GM18499 (cell line): Measurements from ENCODE around the gene IRX4.

Experiments used
- ATAC-seq: cut with Tn5 transposase; IDR thresholded peaks from one replicate; pipeline ENCODE4 v1.9.1; 2021; ENCODE audit warnings: moderate number of reproducible peaks; ENCODE audit not compliant: insufficient read depth, unreplicated experiment

Gene IRX4

DNA sequence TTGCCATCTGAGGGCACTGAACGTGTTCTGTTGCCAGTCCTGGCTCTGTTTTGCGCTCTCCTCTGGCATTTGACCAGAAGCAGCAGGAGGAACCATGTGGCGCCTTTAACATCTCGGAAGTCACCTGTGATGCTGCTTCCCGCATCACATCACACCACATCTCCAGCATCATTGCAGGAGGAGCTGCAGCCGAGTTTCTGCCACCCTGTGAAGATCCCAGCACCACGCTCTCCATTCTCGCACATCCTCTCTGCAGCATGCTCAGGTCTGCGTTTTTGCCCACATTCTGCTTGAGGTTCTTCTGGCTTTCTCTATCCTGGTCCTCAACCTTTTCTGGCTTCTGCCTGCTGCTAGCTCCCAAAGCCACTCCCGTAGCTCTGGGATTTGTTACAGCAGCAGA lies 11.0 kb upstream of the IRX4 start:
- ATAC-seq: no peak

DNA sequence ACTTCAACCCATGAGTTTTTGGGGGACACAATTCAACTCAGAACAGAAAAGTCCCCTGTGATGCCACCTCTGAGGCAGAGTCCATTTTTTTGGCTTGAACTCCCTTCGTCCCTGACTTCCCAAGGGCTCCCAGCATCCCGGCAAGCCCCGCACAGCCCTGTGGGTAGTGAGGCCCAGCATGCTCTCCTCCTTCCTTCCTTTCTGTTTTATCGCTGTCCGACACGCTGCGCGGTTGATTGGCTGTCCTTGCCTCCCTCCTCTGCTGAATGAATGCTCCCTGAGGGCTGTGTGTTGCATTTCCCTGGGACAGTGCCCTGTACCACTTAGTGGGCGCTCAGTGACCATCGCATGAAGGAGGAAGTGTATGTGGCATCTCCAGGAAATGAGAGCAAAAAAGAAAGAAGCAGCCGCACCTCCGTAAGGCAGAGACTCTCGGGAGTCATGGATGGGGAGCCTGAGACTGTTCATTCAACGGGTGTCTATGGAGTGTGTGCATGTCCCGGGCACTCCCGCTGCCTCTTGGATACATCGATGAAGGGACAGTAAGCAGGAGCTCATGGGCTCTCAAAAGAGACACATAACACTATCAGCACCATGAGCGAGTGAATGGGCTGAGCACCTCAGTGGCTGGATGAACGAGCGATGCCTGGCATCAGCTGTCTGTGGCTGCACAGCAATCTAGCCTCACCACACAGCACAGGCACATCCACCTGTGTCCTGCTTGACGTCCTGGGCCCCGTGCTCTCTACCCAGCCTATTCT lies 10.1 kb upstream of the IRX4 start:
- no peak for ATAC-seq

GRCh38 chr5:1892211-1892610 lies 9.5 kb upstream of the IRX4 start:
- no peak for ATAC-seq

GRCh38 chr5:1891391-1891790 lies 8.7 kb upstream of the IRX4 start:
- ATAC-seq: no peak

GRCh38 chr5:1890296-1890695 lies 7.6 kb upstream of the IRX4 start:
- ATAC-seq: no peak

DNA sequence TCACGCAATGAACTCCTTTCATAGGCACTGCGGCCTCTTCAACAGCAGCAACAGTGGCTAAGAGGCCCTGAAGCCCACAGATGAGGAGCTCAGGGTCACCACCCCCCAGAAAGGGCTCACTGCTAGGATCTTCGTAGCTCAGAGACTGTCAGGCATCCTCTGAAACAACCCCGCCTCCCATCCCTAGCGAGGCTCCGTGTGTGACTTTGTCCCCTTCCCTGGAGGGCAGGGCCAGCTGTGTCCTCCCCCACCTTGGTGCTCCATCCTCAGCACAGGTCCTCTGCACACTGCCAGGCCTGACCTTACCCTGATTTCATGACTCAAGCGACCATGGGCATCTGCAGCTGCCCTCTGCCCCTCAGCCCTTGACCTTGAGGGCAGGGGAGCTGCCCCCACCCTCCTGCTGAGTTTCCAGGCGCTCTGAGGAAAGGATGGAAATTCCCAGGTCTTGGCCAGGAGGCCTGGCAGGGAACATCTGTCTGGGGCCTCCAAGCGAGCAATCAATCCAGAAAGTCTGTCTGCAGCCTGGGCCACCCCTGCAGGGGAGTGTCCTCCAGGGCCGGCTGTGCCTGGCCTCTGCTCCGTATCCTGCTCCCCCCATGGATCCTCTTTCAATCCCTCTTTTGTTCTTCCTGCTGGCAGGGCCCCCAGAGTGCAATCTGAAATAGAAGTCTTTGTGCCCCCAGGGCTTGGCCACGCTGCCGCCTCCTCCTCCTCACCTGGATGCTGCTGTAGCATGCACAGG lies 6.8 kb upstream of the IRX4 start:
- ATAC-seq: no peak

- ATAC-seq: no peak
These were observed 6.0 kb upstream of the IRX4 start for GRCh38 chr5:1888541-1889251.

GRCh38 chr5:1887588-1888360 lies 5.0 kb upstream of the IRX4 start:
- ATAC-seq: no peak

DNA sequence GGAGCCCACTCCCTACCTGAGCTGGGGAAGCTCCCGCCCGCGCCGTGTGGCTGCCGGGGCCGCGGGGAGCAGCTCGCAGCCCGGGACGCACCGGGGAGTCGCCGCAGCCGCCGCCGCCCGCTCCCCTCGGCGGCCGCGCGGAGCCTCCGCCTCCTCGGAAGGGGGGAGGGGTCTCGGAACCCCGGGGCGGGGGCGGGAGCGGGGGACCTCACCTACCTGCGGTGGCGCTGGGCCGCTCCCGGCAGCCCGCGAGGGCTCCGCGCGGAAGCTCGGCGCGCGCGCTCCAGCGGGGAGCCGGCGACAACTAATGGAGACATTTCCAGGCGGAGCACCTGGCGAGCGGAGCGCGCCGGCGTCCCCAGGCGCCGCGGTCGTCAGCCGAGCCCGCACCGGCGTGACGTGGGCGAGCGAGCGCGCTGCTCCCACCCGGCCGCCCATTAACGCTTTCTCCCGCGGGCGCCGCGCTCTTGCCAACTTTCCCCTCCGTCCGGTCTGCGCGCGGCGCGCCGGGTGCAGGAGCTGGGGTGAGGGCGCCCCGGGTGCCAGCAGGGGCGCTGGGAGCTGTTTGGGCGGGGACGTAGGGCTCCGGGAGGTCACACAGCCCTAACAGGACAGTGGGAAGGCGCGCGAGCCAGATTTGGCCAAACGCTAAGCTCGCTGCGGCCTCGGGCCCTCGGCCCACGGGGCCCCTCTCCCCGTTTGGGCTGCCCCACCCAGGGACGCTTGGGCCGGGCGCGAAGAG lies 4.3 kb upstream of the IRX4 start:
- ATAC-seq: no peak

GRCh38 chr5:1885868-1886845 lies 3.4 kb upstream of the IRX4 start:
- no peak for ATAC-seq

DNA sequence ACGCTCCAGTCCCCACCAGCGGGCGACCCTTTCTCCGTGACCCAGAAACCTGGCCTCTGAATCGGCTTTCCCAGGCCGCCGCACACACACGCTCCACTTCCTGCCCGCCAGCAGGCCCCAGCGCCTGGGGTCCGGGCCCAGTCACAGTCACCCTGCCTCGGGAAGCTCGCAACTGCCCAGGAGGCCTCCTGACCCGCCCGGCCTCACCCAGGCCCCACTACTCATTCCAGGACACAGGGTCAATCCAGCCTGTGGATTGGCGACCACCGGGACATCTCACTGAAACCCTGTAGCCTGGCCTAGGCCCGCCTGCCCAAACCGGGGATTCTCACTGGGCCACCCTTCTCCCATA lies 2.7 kb upstream of the IRX4 start:
- ATAC-seq: no peak

DNA sequence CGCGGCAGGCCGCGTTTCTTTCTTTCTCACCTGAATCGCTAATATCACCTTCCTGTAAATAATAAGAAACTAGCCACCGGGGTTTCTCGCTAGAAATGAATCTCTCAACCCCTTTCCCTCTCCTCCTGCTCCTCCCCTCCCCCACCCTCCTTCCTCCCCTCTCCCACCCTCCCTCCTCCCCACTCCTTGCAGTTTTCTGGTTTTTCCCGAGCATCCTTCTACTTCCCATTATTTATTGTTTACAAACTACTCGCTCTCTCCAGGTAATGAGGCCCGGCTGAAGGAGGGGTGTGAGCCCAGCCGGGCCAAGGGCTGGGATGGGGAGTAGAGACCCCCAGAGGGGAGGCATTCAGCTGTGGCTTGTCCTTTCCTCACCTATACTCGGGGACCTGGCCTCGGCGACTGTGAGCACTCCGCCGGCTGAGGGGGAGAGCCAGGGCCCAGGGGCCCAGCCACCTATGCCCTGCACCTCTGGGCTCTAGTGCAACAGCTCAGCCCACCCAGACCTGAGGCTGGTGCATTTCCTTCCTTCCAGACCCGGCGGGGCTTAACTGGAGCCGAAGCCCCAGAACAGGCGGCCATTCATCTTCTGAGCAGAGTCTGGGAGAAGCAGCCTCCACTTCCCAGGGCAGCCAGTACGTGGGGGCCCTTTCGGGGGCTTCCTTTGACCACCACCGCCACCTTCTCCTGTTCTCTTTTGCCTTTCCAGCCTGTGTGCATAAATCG lies 2.1 kb upstream of the IRX4 start:
- no peak for ATAC-seq

GRCh38 chr5:1883925-1884677 lies 1.4 kb upstream of the IRX4 start:
- no peak for ATAC-seq

GRCh38 chr5:1883120-1883924 lies 597 bp upstream of the IRX4 start:
- no peak for ATAC-seq

DNA sequence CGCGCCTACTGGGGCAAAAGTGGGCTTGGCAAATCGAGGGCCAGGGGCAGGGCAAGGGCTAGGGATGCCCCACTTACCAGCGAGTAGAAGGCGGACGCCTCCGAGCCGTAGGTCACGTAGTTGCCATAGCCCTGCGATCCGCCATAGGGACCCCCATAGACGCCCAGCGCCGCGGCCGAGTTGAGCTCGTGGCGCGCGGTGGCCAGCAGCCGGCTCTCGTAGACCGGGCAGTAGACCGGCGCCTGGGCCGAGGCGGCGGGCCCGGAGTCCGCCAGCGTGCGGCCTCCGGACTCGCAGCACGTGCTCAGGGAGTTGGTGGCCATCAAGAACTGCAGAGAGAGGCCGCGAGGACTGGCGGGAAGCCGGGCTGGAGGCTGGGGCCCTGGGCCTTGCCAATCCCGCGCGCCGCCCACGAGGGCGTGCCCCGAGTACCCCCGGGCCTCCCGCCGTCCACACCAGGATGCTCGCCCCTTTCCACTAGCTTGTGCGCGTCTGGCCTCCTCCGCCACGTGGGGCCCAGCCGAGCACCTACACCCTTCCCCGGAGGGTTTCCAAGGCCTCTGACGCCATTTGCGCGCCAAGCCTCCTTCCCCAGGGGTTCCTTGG lies 891 bp downstream of the IRX4 start:
- ATAC-seq: no peak

GRCh38 chr5:1881098-1881572 lies 1.6 kb downstream of the IRX4 start:
- no peak for ATAC-seq
